HCT116 (cell line): Measurements from ENCODE around the gene UNC79.

Experiments used
- CTCF ChIP-seq, 3 experiments: fragments of 200-600 bp in 1 of 3; sonication (generic) in 1 of 3; IDR thresholded peaks in 2 of 3; conservative IDR thresholded peaks in 1 of 3; 2 replicates each; pipeline ENCODE4 v1.5.1; 2012 to 2017; ENCODE audit warnings: low read depth in 2 of 3, low read length in 2 of 3, antibody characterized with exemption in 1 of 3, borderline replicate concordance in 1 of 3, control low read depth in 1 of 3, mild to moderate bottlenecking in 1 of 3, mixed read lengths in 1 of 3, mixed run types in 1 of 3, moderate library complexity in 1 of 3; ENCODE audit not compliant: insufficient read depth in 1 of 3
- EGR1 ChIP-seq: IDR thresholded peaks from 2 replicates; pipeline ENCODE4 v1.6.1; 2012; ENCODE audit warnings: low read depth
- JUND ChIP-seq: IDR thresholded peaks from 2 replicates; pipeline ENCODE4 v1.6.1; 2012
- POLR2A ChIP-seq: IDR thresholded peaks from 2 replicates; pipeline ENCODE4 v1.7.0; 2011; ENCODE audit warnings: borderline replicate concordance; ENCODE audit not compliant: insufficient read depth, insufficient read length; ENCODE audit errors: extremely low read depth
- SP1 ChIP-seq: IDR thresholded peaks from 2 replicates; pipeline ENCODE4 v1.6.1; 2012; ENCODE audit warnings: low read depth
- SRF ChIP-seq: IDR thresholded peaks from 2 replicates; pipeline ENCODE4 v1.6.1; 2012; ENCODE audit warnings: low read depth
- ZFX ChIP-seq: fragments of 450-650 bp; IDR thresholded peaks from 2 replicates; pipeline ENCODE4 v1.6.1; 2017

- no peak for TF ChIP-seq CTCF (IDR thresholded peaks at IDR 0.05 in 2 of 3, conservative IDR thresholded peaks at IDR 0.05 in 1 of 3; ENCODE audit: borderline replicate concordance in 1 of 3, insufficient read depth in 1 of 3, low read depth in 2 of 3, low read length in 2 of 3)
- no peak for TF ChIP-seq ZFX
- no peak for TF ChIP-seq POLR2A
- no peak for TF ChIP-seq SP1
- TF ChIP-seq SRF = no peak
- TF ChIP-seq JUND = no peak
- no peak for TF ChIP-seq EGR1
These were observed 34.3 kb upstream of the UNC79 start for GRCh38 chr14:93396456-93396855.
